ENCODE data around the gene SINHCAF.

SINHCAF gene

GRCh38 chr12:31267966-31268365, 58.0 kb downstream of the SINHCAF start:
- no peaks in the 10 kb centered on the region for H3K79me2 ChIP-seq (ENCODE audit: insufficient read depth, low read length)
- TF ChIP-seq EZH2 (IDR thresholded peaks at IDR 0.05; ENCODE audit: borderline replicate concordance, low read length), result no peak
- no peak for TF ChIP-seq CTCF (IDR thresholded peaks at IDR 0.05; ENCODE audit: low read length)
- H3K9ac ChIP-seq (ENCODE audit: low read length), result no peak overlapping the region
- H3K27me3 ChIP-seq (ENCODE audit: insufficient read depth, low read length), result no peaks in the 10 kb centered on the region
- no peak overlapping the region for H2AFZ ChIP-seq (ENCODE audit: low read length)
- no peaks in the 10 kb centered on the region for H4K20me1 ChIP-seq (ENCODE audit: insufficient read depth, low read length)
- H3F3A ChIP-seq (ENCODE audit: insufficient read depth, low read length), result no peaks in the 10 kb centered on the region
- no peaks in the 10 kb centered on the region for H3K9me3 ChIP-seq (ENCODE audit: low read length)
- no peaks in the 10 kb centered on the region for H3K4me1 ChIP-seq (ENCODE audit: insufficient read depth, low read length, severe bottlenecking)
- H3K4me2 ChIP-seq (ENCODE audit: low read length), result no peak overlapping the region
- H3K27ac ChIP-seq (ENCODE audit: low read depth, low read length, poor library complexity, severe bottlenecking), result no peak overlapping the region
- H3K36me3 ChIP-seq (ENCODE audit: insufficient read depth, low read length), result peaks cover 4% of the 10 kb centered on the region; the same call in 1 of the 2 replicates
- no peaks in the 10 kb centered on the region for H3K9me2 ChIP-seq (ENCODE audit: low read depth, low read length)
- no peak overlapping the region for H3K4me3 ChIP-seq (ENCODE audit: low read depth, low read length, poor library complexity, severe bottlenecking)

DNA sequence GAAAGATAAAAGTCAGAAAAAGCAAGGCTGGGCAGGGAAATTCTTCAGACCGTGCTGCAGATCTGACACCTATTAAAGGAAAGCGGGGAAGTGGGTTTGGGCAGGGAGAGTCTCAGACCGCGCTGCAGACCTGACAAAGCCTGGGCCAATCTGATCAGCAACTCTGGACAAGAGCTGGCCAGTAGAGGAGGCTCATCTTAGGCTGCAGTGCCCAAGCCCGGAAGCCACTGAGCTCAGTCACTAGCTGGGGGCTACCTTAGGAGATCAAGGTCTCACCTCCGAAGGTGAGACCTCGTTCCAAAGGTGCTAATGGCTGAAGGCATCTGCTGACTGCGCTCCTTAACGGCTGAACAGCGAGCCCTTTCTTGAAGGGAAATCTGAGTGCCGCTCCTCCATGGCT, 60.2 kb downstream of the SINHCAF start:
- Histone ChIP-seq H3K9ac (ENCODE audit: low read length) (no peak overlapping the region), H3K27me3 (ENCODE audit: insufficient read depth, low read length) (no peaks in the 10 kb centered on the region), H3K9me2 (ENCODE audit: low read depth, low read length) (no peaks in the 10 kb centered on the region), H3K79me2 (ENCODE audit: insufficient read depth, low read length) (no peaks in the 10 kb centered on the region), H3K9me3 (ENCODE audit: low read length) (no peaks in the 10 kb centered on the region), H4K20me1 (ENCODE audit: insufficient read depth, low read length) (no peaks in the 10 kb centered on the region), H2AFZ (ENCODE audit: low read length) (no peak overlapping the region), H3K36me3 (ENCODE audit: insufficient read depth, low read length) (no peaks in the 10 kb centered on the region), H3K4me2 (ENCODE audit: low read length) (no peak overlapping the region), H3K4me1 (ENCODE audit: insufficient read depth, low read length, severe bottlenecking) (no peaks in the 10 kb centered on the region), H3K27ac (ENCODE audit: low read depth, low read length, poor library complexity, severe bottlenecking) (no peak overlapping the region), H3F3A (ENCODE audit: insufficient read depth, low read length) (no peaks in the 10 kb centered on the region), H3K4me3 (ENCODE audit: low read depth, low read length, poor library complexity, severe bottlenecking) (no peak overlapping the region)
- TF ChIP-seq CTCF (IDR thresholded peaks at IDR 0.05; ENCODE audit: low read length), result no peak
- no peak for TF ChIP-seq EZH2 (IDR thresholded peaks at IDR 0.05; ENCODE audit: borderline replicate concordance, low read length)

GRCh38 chr12:31263661-31264060, 62.3 kb downstream of the SINHCAF start:
- Histone ChIP-seq H3K27ac (ENCODE audit: low read depth, low read length, poor library complexity, severe bottlenecking) (no peak overlapping the region), H3F3A (ENCODE audit: insufficient read depth, low read length) (no peaks in the 10 kb centered on the region), H3K4me2 (ENCODE audit: low read length) (no peak overlapping the region)

More at GRCh38 chr12:31263661-31264060, 62.3 kb downstream of the SINHCAF start:
- H3K9me2 ChIP-seq (ENCODE audit: low read depth, low read length), result no peaks in the 10 kb centered on the region
- no peaks in the 10 kb centered on the region for H3K4me1 ChIP-seq (ENCODE audit: insufficient read depth, low read length, severe bottlenecking)
- no peak overlapping the region for H3K9ac ChIP-seq (ENCODE audit: low read length)
- H3K36me3 ChIP-seq (ENCODE audit: insufficient read depth, low read length), result no peaks in the 10 kb centered on the region
- no peak overlapping the region for H2AFZ ChIP-seq (ENCODE audit: low read length)
- H3K27me3 ChIP-seq (ENCODE audit: insufficient read depth, low read length), result no peaks in the 10 kb centered on the region
- H3K4me3 ChIP-seq (ENCODE audit: low read depth, low read length, poor library complexity, severe bottlenecking), result no peak overlapping the region
- H3K79me2 ChIP-seq (ENCODE audit: insufficient read depth, low read length), result no peaks in the 10 kb centered on the region
- no peaks in the 10 kb centered on the region for H4K20me1 ChIP-seq (ENCODE audit: insufficient read depth, low read length)
- H3K9me3 ChIP-seq (ENCODE audit: low read length), result no peaks in the 10 kb centered on the region
- no peak for TF ChIP-seq CTCF (IDR thresholded peaks at IDR 0.05; ENCODE audit: low read length)
- TF ChIP-seq EZH2 (IDR thresholded peaks at IDR 0.05; ENCODE audit: borderline replicate concordance, low read length), result no peak
